HepG2 (cell line): ENCODE data around the gene TMUB1. TPM values are rescaled to one million over a fixed set of nuclear protein-coding genes. Genes with fewer than 3 reads are reported as not detected.

Experiments
- ELF1 ChIP-seq: sonication (generic); formaldehyde crosslinking; IDR thresholded peaks from 2 replicates; pipeline ENCODE4 v1.4.0; 2020; ENCODE audit warnings: missing genetic modification reagents
- HNRNPLL ChIP-seq: fragments of 200-400 bp; formaldehyde crosslinking; IDR thresholded peaks from 2 replicates; pipeline ENCODE4 v1.6.1; 2017; ENCODE audit warnings: mild to moderate bottlenecking, low read depth, low read length; ENCODE audit not compliant: poor library complexity, severe bottlenecking
- NR2C2 ChIP-seq: sonication (generic); formaldehyde crosslinking; IDR thresholded peaks from 2 replicates; pipeline ENCODE4 v1.4.0; 2020; ENCODE audit warnings: missing genetic modification reagents, mild to moderate bottlenecking, moderate library complexity, borderline replicate concordance
- polyA plus RNA-seq, 8 experiments: library from polyadenylated mRNA; depleted of rRNA in 3 of 8; stranded (reverse) in 7 of 8; unstranded in 1 of 8; fragments of >200 nt; fragmentation: Illumina TruSeq in 4 of 8; extraction: Trizol in 4 of 8; gene quantifications; 2 replicates each; pipeline versions ENCODE4 v1.2.1 to v1.2.3, GENCODE V29; 2011 to 2016; ENCODE audit warnings: low read depth in 4 of 8, missing spikeins in 1 of 8, mixed read lengths in 1 of 8; ENCODE audit not compliant: insufficient read depth in 1 of 8
- total RNA-seq, 5 experiments: library from RNA; depleted of rRNA; stranded (reverse); fragments of >200 nt; fragmentation: Illumina TruSeq; extraction: Trizol; gene quantifications; 2 replicates each; pipeline ENCODE4 v1.2.3, GENCODE V29; 2016; ENCODE audit warnings: low read depth in 1 of 5
- TF ChIP-seq, protein P1 (sequence below): sonication (generic); formaldehyde crosslinking; IDR thresholded peaks from 2 replicates; pipeline ENCODE4 v1.5.1; 2020; ENCODE audit warnings: mild to moderate bottlenecking, missing genetic modification reagents, moderate library complexity
- TF ChIP-seq, protein P2 (sequence below): IDR thresholded peaks from 2 replicates; pipeline ENCODE4 v1.6.1; 2018; ENCODE audit warnings: missing genetic modification reagents

The TMUB1 gene
- total and polyA plus RNA-seq, 2 of the 13 experiments (the other 11 are each of a cell fraction or from before 2014, with no cell fraction given), result 44.8 to 51.6 TPM

DNA sequence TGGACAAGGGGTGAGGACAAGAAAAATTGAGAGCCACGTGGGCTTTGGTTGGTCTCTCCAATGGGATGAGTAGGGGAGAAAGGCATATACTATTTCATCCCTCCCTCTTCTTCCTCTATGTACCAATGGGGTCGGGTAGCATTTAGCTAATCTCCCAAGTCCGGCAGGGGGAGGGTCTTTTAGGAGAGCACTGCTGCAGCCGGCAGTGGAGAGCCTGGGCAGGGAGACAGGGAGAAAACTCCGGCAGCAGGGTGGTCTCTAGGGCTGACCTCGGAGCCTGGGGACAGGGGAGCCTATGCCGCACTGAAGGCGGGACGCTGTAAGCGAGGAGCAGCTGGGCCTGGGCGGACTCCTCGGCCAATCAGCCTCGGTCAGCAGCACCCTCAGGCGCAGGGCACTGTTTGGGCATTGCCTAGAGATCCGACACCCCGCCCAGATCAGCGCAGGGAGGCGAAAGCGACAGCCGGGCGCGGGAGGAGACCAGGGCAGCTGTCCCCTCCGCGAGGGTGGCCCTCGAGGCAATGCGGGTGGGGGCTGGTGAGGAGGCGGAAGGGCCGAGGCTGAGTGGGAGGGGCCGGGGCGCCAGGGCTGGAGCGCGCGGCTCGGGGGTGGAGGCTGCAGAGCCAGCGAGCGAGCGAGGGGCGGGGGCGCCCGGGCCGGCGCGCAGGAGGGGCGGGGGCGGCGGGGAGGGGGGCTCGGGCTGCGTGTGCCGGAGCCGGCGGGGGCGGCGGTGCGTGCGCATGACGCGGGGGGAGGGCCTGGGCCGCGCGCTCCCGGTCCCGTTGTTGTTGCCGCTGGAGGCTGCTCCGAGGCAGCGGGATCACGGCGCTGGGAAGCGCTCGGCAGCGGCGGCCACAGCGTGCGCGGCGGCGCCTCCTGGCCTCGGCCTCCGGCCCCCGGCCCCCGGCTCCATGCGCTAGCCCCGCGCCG lies 2.7 kb upstream of the TMUB1 start, which contains the start of gene AGAP3 (continued):
- peak; percentile 59 for TF ChIP-seq HNRNPLL
- TF ChIP-seq, protein P1, sequence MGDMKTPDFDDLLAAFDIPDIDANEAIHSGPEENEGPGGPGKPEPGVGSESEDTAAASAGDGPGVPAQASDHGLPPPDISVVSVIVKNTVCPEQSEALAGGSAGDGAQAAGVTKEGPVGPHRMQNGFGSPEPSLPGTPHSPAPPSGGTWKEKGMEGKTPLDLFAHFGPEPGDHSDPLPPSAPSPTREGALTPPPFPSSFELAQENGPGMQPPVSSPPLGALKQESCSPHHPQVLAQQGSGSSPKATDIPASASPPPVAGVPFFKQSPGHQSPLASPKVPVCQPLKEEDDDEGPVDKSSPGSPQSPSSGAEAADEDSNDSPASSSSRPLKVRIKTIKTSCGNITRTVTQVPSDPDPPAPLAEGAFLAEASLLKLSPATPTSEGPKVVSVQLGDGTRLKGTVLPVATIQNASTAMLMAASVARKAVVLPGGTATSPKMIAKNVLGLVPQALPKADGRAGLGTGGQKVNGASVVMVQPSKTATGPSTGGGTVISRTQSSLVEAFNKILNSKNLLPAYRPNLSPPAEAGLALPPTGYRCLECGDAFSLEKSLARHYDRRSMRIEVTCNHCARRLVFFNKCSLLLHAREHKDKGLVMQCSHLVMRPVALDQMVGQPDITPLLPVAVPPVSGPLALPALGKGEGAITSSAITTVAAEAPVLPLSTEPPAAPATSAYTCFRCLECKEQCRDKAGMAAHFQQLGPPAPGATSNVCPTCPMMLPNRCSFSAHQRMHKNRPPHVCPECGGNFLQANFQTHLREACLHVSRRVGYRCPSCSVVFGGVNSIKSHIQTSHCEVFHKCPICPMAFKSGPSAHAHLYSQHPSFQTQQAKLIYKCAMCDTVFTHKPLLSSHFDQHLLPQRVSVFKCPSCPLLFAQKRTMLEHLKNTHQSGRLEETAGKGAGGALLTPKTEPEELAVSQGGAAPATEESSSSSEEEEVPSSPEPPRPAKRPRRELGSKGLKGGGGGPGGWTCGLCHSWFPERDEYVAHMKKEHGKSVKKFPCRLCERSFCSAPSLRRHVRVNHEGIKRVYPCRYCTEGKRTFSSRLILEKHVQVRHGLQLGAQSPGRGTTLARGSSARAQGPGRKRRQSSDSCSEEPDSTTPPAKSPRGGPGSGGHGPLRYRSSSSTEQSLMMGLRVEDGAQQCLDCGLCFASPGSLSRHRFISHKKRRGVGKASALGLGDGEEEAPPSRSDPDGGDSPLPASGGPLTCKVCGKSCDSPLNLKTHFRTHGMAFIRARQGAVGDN (CRISPR knock-in tag), result peak; percentile 90
- TF ChIP-seq NR2C2 (CRISPR knock-in tag), result no peak; the same call in 1 of the 2 replicates
- TF ChIP-seq, protein P2, sequence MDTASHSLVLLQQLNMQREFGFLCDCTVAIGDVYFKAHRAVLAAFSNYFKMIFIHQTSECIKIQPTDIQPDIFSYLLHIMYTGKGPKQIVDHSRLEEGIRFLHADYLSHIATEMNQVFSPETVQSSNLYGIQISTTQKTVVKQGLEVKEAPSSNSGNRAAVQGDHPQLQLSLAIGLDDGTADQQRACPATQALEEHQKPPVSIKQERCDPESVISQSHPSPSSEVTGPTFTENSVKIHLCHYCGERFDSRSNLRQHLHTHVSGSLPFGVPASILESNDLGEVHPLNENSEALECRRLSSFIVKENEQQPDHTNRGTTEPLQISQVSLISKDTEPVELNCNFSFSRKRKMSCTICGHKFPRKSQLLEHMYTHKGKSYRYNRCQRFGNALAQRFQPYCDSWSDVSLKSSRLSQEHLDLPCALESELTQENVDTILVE (CRISPR knock-in tag), result 0 out of 2 replicates have a peak, but pooled peaks have one; percentile 65
- TF ChIP-seq ELF1 (CRISPR knock-in tag), result peak; percentile 75
